PFSK-1 (cell line): Measurements from ENCODE around the gene ZFP3.

Experiments
- REST ChIP-seq, 2 experiments: IDR thresholded peaks; 2 replicates each; pipeline versions ENCODE4 v1.6.1 to v1.8.0; 2011 to 2012; ENCODE audit warnings: low read depth in 2 of 2, low read length in 2 of 2, control low read depth in 1 of 2, inconsistent platforms in 1 of 2, mild to moderate bottlenecking in 1 of 2, moderate library complexity in 1 of 2; ENCODE audit not compliant: insufficient read depth in 1 of 2
- TAF1 ChIP-seq: IDR thresholded peaks from 2 replicates; pipeline ENCODE4 v1.6.1; 2012; ENCODE audit warnings: low read length, control low read depth, borderline replicate concordance; ENCODE audit not compliant: insufficient read depth

- no peak for TF ChIP-seq REST (IDR thresholded peaks at IDR 0.05; ENCODE audit: insufficient read depth in 1 of 2, low read depth in 2 of 2, low read length in 2 of 2)
- TF ChIP-seq TAF1, result no peak
Measured at GRCh38 chr17:5069724-5070123, 8.5 kb upstream of the ZFP3 start.
